ENCODE results near the gene SLC25A23.

GRCh38 chr19:6483235-6483634 lies 23.6 kb upstream of the SLC25A23 start:
- TF ChIP-seq CTCF (conservative IDR thresholded peaks at IDR 0.05; ENCODE audit: low read depth, low read length) (no peak), BHLHE40 (IDR thresholded peaks at IDR 0.05; ENCODE audit: low read depth, low read length) (no peak), ELK1 (IDR thresholded peaks at IDR 0.05; ENCODE audit: borderline replicate concordance, low read depth, low read length) (no peak), POLR2A (IDR thresholded peaks at IDR 0.05; ENCODE audit: low read depth, low read length) (no peak), MAFK (IDR thresholded peaks at IDR 0.05; ENCODE audit: low read depth, low read length) (no peak)
